ENCODE results near the gene PRR35. TPM values are rescaled to one million over a fixed set of nuclear protein-coding genes. Genes with fewer than 3 reads are reported as not detected.

Gene PRR35
- total RNA-seq, 2 donors from 2014 or later = 0.42 TPM; not detected in 1

DNA sequence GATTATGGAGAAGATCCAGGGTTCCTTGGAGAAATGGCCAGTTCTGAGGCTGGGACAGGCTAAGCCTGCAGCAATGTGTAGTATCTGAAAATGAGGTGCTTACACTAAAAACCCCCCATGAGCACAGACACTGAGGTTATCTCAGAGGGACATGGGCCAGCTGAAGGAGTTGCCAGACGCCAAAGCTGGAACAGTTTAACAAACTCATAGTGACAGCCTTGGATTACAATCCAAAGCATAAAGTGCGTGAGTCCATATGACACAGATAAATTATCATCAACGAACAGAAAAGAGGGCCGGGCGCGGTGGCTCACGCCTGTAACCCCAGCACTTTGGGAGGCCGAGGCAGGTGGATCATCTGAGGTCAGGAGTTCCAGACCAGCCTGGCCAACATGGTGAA, 43.9 kb upstream of the PRR35 start:
- Histone ChIP-seq H3K4me1 (ENCODE audit: control insufficient read depth in 1 of 2, low read depth in 2 of 2) (no peaks in the 10 kb centered on the region), H3K4me3 (no peak overlapping the region), H3K9me3 (no peaks in the 10 kb centered on the region), H3K27me3 (replicated peaks; ENCODE audit: insufficient read depth) (no peaks in the 10 kb centered on the region), H3K27ac (no peak overlapping the region), H3K36me3 (peaks cover 20% of the 10 kb centered on the region)
- TF ChIP-seq, protein P1, sequence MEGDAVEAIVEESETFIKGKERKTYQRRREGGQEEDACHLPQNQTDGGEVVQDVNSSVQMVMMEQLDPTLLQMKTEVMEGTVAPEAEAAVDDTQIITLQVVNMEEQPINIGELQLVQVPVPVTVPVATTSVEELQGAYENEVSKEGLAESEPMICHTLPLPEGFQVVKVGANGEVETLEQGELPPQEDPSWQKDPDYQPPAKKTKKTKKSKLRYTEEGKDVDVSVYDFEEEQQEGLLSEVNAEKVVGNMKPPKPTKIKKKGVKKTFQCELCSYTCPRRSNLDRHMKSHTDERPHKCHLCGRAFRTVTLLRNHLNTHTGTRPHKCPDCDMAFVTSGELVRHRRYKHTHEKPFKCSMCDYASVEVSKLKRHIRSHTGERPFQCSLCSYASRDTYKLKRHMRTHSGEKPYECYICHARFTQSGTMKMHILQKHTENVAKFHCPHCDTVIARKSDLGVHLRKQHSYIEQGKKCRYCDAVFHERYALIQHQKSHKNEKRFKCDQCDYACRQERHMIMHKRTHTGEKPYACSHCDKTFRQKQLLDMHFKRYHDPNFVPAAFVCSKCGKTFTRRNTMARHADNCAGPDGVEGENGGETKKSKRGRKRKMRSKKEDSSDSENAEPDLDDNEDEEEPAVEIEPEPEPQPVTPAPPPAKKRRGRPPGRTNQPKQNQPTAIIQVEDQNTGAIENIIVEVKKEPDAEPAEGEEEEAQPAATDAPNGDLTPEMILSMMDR (IDR thresholded peaks at IDR 0.05) = no peak
- ATAC-seq (ENCODE audit: insufficient number of reproducible peaks, low FRiP score, low read depth) (no peak), DNase-seq (ENCODE audit: low spot score) (no peak)

DNA sequence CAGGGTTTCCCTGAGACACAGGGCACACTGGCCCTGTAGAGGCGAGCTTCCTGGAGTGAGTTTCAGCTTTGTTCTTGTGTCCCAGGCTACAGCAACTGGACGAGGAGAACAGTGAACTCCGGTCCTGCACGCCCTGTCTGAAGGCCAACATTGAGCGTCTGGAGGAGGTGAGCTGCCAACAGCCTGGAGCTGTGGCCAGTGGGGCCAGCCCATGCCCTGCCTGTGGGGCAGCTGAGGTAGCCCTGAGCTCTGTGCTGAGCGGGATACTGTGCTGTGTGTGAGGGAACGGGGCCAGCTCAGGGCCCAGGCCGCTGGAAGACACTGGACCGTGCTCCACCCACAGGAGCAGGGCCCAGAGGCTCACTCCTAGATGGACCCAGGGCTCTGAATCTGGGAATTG, 41.3 kb upstream of the PRR35 start:
- Histone ChIP-seq H3K4me3 (no peak overlapping the region), H3K27ac (no peak overlapping the region), H3K27me3 (replicated peaks; ENCODE audit: insufficient read depth) (no peaks in the 10 kb centered on the region), H3K4me1 (ENCODE audit: control insufficient read depth in 1 of 2, low read depth in 2 of 2) (no peaks in the 10 kb centered on the region), H3K9me3 (no peaks in the 10 kb centered on the region), H3K36me3 (peaks cover 20% of the 10 kb centered on the region)
- TF ChIP-seq, protein P1 (IDR thresholded peaks at IDR 0.05) = no peak
- ATAC-seq (ENCODE audit: insufficient number of reproducible peaks, low FRiP score, low read depth) = no peak
- DNase-seq (ENCODE audit: low spot score) = no peak

DNA sequence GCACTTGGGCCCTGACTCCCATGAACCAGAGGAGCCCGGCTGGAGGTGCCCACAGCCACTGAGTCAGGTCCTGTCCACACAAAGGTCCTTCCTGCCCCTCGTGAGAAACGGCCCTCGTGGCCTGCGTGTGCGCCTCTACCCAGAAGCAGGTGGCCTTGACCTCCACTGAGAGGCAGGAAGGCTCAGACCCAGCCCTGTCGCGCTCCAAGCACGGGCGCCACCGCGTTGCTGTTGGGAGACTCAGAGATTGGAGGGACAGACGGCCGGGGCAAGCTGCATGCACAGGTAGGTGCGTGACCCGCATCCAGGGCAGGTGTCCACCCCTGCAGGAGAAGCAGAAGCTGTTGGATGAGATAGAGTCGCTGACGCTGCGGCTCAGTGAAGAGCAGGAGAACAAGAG, 40.8 kb upstream of the PRR35 start:
- Histone ChIP-seq H3K36me3 (peaks cover 20% of the 10 kb centered on the region), H3K9me3 (no peaks in the 10 kb centered on the region)

DNA sequence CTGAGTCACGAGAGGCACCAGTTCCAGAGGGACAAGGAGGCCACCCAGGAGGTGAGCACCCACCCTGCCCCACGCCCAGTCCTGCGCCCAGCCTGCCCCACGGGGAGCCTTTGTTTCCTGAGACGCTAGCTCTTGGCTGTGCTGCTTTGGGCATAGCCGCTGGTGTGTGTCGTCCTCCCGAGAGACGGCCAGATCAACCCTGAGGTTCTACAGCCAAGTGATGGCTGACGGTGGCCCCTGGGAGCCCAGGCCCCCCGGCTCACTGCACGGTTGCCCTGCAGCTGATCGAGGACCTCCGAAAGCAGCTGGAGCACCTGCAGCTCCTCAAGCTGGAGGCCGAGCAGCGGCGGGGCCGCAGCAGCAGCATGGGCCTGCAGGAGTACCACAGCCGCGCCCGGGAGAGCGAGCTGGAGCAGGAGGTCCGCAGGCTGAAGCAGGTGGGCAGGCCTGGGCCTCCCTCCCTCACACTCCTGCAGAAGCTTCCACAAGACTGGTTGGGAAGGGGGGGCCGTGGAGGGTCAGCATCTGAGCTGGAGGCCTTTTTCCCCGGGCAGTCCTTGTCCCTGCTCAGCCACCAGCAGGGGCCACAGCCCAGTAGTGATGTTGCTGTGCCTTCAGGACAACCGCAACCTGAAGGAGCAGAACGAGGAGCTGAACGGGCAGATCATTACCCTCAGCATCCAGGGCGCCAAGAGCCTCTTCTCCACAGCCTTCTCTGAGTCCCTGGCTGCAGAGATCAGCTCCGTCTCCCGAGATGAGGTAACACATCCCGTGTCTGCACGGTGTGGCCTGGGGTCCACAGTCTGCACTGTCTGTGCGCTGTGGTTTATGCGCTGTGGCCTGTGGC, 40.1 kb upstream of the PRR35 start:
- H3K27ac ChIP-seq = no peak overlapping the region
- TF ChIP-seq, protein P1 (IDR thresholded peaks at IDR 0.05) = no peak
- no peaks in the 10 kb centered on the region for H3K9me3 ChIP-seq
- H3K4me1 ChIP-seq (ENCODE audit: control insufficient read depth in 1 of 2, low read depth in 2 of 2) = peaks cover 0 to 4% of the 10 kb centered on the region in 2 donors
- no peaks in the 10 kb centered on the region for H3K27me3 ChIP-seq (replicated peaks; ENCODE audit: insufficient read depth)
- no peak overlapping the region for H3K4me3 ChIP-seq
- peaks cover 18% of the 10 kb centered on the region for H3K36me3 ChIP-seq
- DNase-seq (ENCODE audit: low spot score) (no peak), ATAC-seq (ENCODE audit: insufficient number of reproducible peaks, low FRiP score, low read depth) (no peak)

More for the DNA sequence above, 40.8 kb upstream of the PRR35 start:
- TF ChIP-seq, protein P1 (IDR thresholded peaks at IDR 0.05) = no peak
- Histone ChIP-seq H3K27me3 (replicated peaks; ENCODE audit: insufficient read depth) (no peaks in the 10 kb centered on the region), H3K4me3 (no peak overlapping the region), H3K4me1 (ENCODE audit: control insufficient read depth in 1 of 2, low read depth in 2 of 2) (no peaks in the 10 kb centered on the region), H3K27ac (no peak overlapping the region)
- no peak for ATAC-seq (ENCODE audit: insufficient number of reproducible peaks, low FRiP score, low read depth)
- no peak for DNase-seq (ENCODE audit: low spot score)

DNA sequence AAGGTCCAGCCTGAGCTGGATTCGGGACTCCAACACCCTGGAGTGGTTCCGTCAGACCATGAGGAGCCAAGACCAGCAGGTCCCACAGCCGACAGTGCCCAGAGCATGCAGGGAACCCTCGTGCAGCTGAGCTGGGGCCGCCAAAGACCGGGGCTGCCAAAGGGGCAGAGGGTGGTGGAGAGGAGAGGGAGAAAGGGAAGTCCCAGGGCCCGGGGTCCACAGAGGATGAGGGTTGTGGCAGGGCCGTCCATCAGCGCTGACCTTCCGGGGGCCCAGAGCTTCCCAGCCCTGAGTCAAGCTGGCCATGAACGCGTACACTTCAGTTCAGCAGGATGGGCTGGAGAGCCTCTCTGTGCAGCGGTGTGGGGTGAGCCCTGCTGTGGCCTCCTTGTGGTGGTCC, 39.3 kb upstream of the PRR35 start:
- Histone ChIP-seq H3K27ac (no peak overlapping the region), H3K9me3 (no peaks in the 10 kb centered on the region), H3K4me3 (no peak overlapping the region), H3K27me3 (replicated peaks; ENCODE audit: insufficient read depth) (no peaks in the 10 kb centered on the region), H3K4me1 (ENCODE audit: control insufficient read depth in 1 of 2, low read depth in 2 of 2) (peaks cover 2 to 12% of the 10 kb centered on the region in 2 donors), H3K36me3 (peaks cover 16% of the 10 kb centered on the region)
- TF ChIP-seq, protein P1 (IDR thresholded peaks at IDR 0.05) = no peak
- no peak for ATAC-seq (ENCODE audit: insufficient number of reproducible peaks, low FRiP score, low read depth)
- no peak for DNase-seq (ENCODE audit: low spot score)

Data from thoracic aorta (tissue), 2 donors.